WERI-Rb-1 (cell line): ENCODE results near the gene SLC24A3.

Experiments used
- DNase-seq: peaks from one replicate; pipeline ENCODE4 v3.0.0-alpha.2; 2020
- H3K27ac ChIP-seq: fragments of 250-450 bp; sonication (Bioruptor Pico); 2 replicates; pipeline ENCODE4 v1.5.1; 2020; ENCODE audit warnings: mild to moderate bottlenecking, moderate library complexity
- H3K27me3 ChIP-seq: fragments of 250-450 bp; sonication (Bioruptor Pico); 2 replicates; pipeline ENCODE4 v1.5.1; 2021; ENCODE audit warnings: mild to moderate bottlenecking, low read depth, moderate library complexity; ENCODE audit not compliant: insufficient read depth, severe bottlenecking
- H3K36me3 ChIP-seq: fragments of 250-450 bp; sonication (Bioruptor Pico); 2 replicates; pipeline ENCODE4 v1.5.1; 2020; ENCODE audit warnings: mild to moderate bottlenecking, moderate library complexity
- H3K4me3 ChIP-seq: 2 replicates; pipeline ENCODE4 v1.5.1; 2011; ENCODE audit warnings: low read depth, mild to moderate bottlenecking, control low read depth, low read length
- H3K9me3 ChIP-seq: fragments of 250-450 bp; sonication (Bioruptor Pico); 2 replicates; pipeline ENCODE4 v1.5.1; 2021; ENCODE audit warnings: mild to moderate bottlenecking, moderate library complexity; ENCODE audit not compliant: severe bottlenecking
- CTCF ChIP-seq: IDR thresholded peaks from 2 replicates; pipeline ENCODE4 v1.5.1; 2011; ENCODE audit warnings: low read depth, mild to moderate bottlenecking, control low read depth, inconsistent platforms, low read length

Gene SLC24A3

GRCh38 chr20:19621072-19621471, 408.6 kb downstream of the SLC24A3 start:
- no peak for TF ChIP-seq CTCF
- Histone ChIP-seq H3K27ac (no peak overlapping the region), H3K36me3 (no peaks in the 10 kb centered on the region), H3K4me3 (no peak overlapping the region), H3K9me3 (no peaks in the 10 kb centered on the region), H3K27me3 (peaks cover 70% of the 10 kb centered on the region)
- no peak for DNase-seq

- H3K27me3 ChIP-seq = peaks cover 58% of the 10 kb centered on the region
- no peak overlapping the region for H3K27ac ChIP-seq
Measured at GRCh38 chr20:19624221-19624965, 412.0 kb downstream of the SLC24A3 start.

GRCh38 chr20:19625426-19625825, 413.0 kb downstream of the SLC24A3 start:
- no peaks in the 10 kb centered on the region for H3K36me3 ChIP-seq
- H3K9me3 ChIP-seq = no peaks in the 10 kb centered on the region
- DNase-seq = no peak
- peaks cover 52% of the 10 kb centered on the region for H3K27me3 ChIP-seq
- no peak overlapping the region for H3K4me3 ChIP-seq
- H3K27ac ChIP-seq = no peak overlapping the region
- no peak for TF ChIP-seq CTCF

More at GRCh38 chr20:19624221-19624965, 412.0 kb downstream of the SLC24A3 start:
- Histone ChIP-seq H3K4me3 (no peak overlapping the region), H3K9me3 (no peaks in the 10 kb centered on the region), H3K36me3 (no peaks in the 10 kb centered on the region)
- no peak for TF ChIP-seq CTCF
- no peak for DNase-seq

- DNase-seq = no peak
- Histone ChIP-seq H3K27ac (no peak overlapping the region), H3K9me3 (no peaks in the 10 kb centered on the region), H3K4me3 (no peak overlapping the region), H3K36me3 (no peaks in the 10 kb centered on the region), H3K27me3 (peaks cover 59% of the 10 kb centered on the region)
- no peak for TF ChIP-seq CTCF
Measured at GRCh38 chr20:19626896-19627295, 414.5 kb downstream of the SLC24A3 start.

GRCh38 chr20:19628570-19629134, 416.2 kb downstream of the SLC24A3 start:
- peaks cover 58% of the 10 kb centered on the region for H3K27me3 ChIP-seq
- no peak overlapping the region for H3K4me3 ChIP-seq
- peak; percentile 66 for DNase-seq
- no peak overlapping the region for H3K27ac ChIP-seq
- peak; percentile 77 for TF ChIP-seq CTCF
- no peaks in the 10 kb centered on the region for H3K36me3 ChIP-seq
- H3K9me3 ChIP-seq = no peaks in the 10 kb centered on the region
